ENCODE data around the gene CHPF2. TPM values are rescaled to one million over a fixed set of nuclear protein-coding genes. Genes with fewer than 3 reads are reported as not detected.

Gene CHPF2
- total and polyA plus RNA-seq, 2 of the 13 experiments (the other 11 are each of a cell fraction or from before 2014, with no cell fraction given), result 15.4 to 21.5 TPM

GRCh38 chr7:151242159-151243044 lies 10.1 kb downstream of the CHPF2 start (continued):
- TF ChIP-seq ZNF296 (CRISPR knock-in tag; conservative IDR thresholded peaks at IDR 0.05) (no peak), TEAD3 (CRISPR knock-in tag; optimal IDR thresholded peaks at IDR 0.05; ENCODE audit: borderline replicate concordance) (peak; percentile 38), CEBPB (IDR thresholded peaks at IDR 0.05; ENCODE audit: borderline replicate concordance, low read depth, low read length) (peak; percentile 83), LCORL (IDR thresholded peaks at IDR 0.05) (no peak), LCORL (CRISPR knock-in tag; IDR thresholded peaks at IDR 0.05) (0 out of 2 replicates have a peak, but pooled peaks have one; percentile 19), ZFP36 (IDR thresholded peaks at IDR 0.05; ENCODE audit: borderline replicate concordance, low read depth, low read length, partially characterized antibody) (no peak), CEBPG (CRISPR knock-in tag; IDR thresholded peaks at IDR 0.05) (peak; percentile 77), ZEB1 (IDR thresholded peaks at IDR 0.05; ENCODE audit: insufficient replicate concordance, low read depth) (no peak), ZNF180 (CRISPR knock-in tag; IDR thresholded peaks at IDR 0.05; ENCODE audit: borderline replicate concordance, low read depth) (no peak)

GRCh38 chr7:151243045-151243349 lies 10.7 kb downstream of the CHPF2 start:
- H3K9ac ChIP-seq (ENCODE audit: insufficient read depth, low read depth, low read length), result no peak overlapping the region
- in situ Hi-C loops (cut with HindIII; ENCODE audit: extremely low pct_ligation_motif_present, low pct_unique_long_range_greater_than_20kb), result no loop called here
- peaks cover 58% of the 10 kb centered on the region for H3K4me1 ChIP-seq (ENCODE audit: insufficient read depth, low read length)
- H3K4me3 ChIP-seq (replicated peaks in 1 of 3; ENCODE audit: insufficient read depth in 1 of 3, low read depth in 2 of 3, low read length in 3 of 3), result no peak overlapping the region
- no peaks in the 10 kb centered on the region for H3K9me3 ChIP-seq (ENCODE audit: low read length)
- H4K20me1 ChIP-seq (ENCODE audit: insufficient read depth, low read length), result no peaks in the 10 kb centered on the region; the same call in 1 of the 2 replicates
- no peaks in the 10 kb centered on the region for H3K79me2 ChIP-seq (ENCODE audit: insufficient read depth, low read length)
- FAIRE-seq, result no peak
- H3K4me2 ChIP-seq (ENCODE audit: low read depth, low read length), result 0 out of 2 replicates have a peak overlapping the region, but pooled peaks have one; percentile 5
- no peak for DNase-seq (ENCODE audit: low spot score)
- POLR2A ChIA-PET, result interaction anchor here (1.9 kb wide), 1 partner anchor 10 kb away, joined by 8 read pairs; the partner anchor contains the start of gene CHPF2
- intact Hi-C loops (cut with micrococcal nuclease; ENCODE audit: unreplicated experiment), result loop anchor here (10.0 kb wide), 1 partner anchor 158 kb away; the partner anchor contains the start of genes AGAP3, FASTK and TMUB1
- 0% methylated on average over 1 of the region's 2 CpGs for WGBS (ENCODE audit: low lambda C conversion rate)
- H3K27me3 ChIP-seq (ENCODE audit: control insufficient read depth in 1 of 2, insufficient read depth in 2 of 2, low read length in 2 of 2), result peaks cover 7 to 32% of the 10 kb centered on the region in 2 experiments; a peak in 3 of 5 replicates
- H3K36me3 ChIP-seq (replicated peaks in 1 of 2; ENCODE audit: control insufficient read depth in 1 of 2, insufficient read depth in 2 of 2, low read length in 2 of 2), result peaks cover 0 to 2% of the 10 kb centered on the region in 2 experiments; a peak in 1 of 5 replicates
- H2AFZ ChIP-seq (ENCODE audit: low read length), result no peak overlapping the region
- TF ChIP-seq ZNF530 (CRISPR knock-in tag; IDR thresholded peaks at IDR 0.05; ENCODE audit: low read depth), result no peak
- no peak for TF ChIP-seq NR3C1 (CRISPR knock-in tag; IDR thresholded peaks at IDR 0.05)
- TF ChIP-seq ZNF124 (CRISPR knock-in tag; IDR thresholded peaks at IDR 0.05), result no peak
- TF ChIP-seq DRAP1 (CRISPR knock-in tag; IDR thresholded peaks at IDR 0.05), result no peak
- no peak for TF ChIP-seq ZNF800 (CRISPR knock-in tag; IDR thresholded peaks at IDR 0.05)
- TF ChIP-seq ZNF619 (CRISPR knock-in tag; IDR thresholded peaks at IDR 0.05), result no peak
- TF ChIP-seq EZH2 (conservative IDR thresholded peaks at IDR 0.05; ENCODE audit: low read depth, low read length), result no peak
- TF ChIP-seq MZF1 (CRISPR knock-in tag; IDR thresholded peaks at IDR 0.05; ENCODE audit: borderline replicate concordance), result no peak
- CTCF ChIA-PET (ENCODE audit: low intra/inter-chr PET ratio, low total read pairs), result no interaction called here
- no TSS peak for BruUV-seq (replicated peaks)
- no peak overlapping the region for H3K27ac ChIP-seq (ENCODE audit: extremely low read length, insufficient read depth, low read length)
- peak; percentile 1; the same call in 2 of the 3 replicates for ATAC-seq

Measured in HepG2 (cell line).